GOT3 (cell line): ENCODE data around the gene P2RX3.
"Not testable (repeated sequence)": the region's sequence is repeated elsewhere in the genome, so short reads cannot be mapped to it uniquely, and the experiment has no call there.

ENCODE experiments used
- DNase-seq: peaks from one replicate; lab custom pipeline; 2025; ENCODE audit warnings: mixed read lengths; lab: John Stamatoyannopoulos, UW

P2RX3 gene

GRCh38 chr11:57399972-57400578 is 61.9 kb downstream of the P2RX3 start:
- DNase-seq = no peak

GRCh38 chr11:57402188-57403002 is 64.2 kb downstream of the P2RX3 start:
- no peak for DNase-seq

- DNase-seq = not testable (repeated sequence)
These were observed 65.0 kb downstream of the P2RX3 start for GRCh38 chr11:57403003-57403801.

- DNase-seq = no peak
These were observed 65.6 kb downstream of the P2RX3 start for GRCh38 chr11:57403802-57404147.

GRCh38 chr11:57405271-57405860 is 67.2 kb downstream of the P2RX3 start:
- no peak for DNase-seq

- no peak for DNase-seq
These were observed 68.3 kb downstream of the P2RX3 start for GRCh38 chr11:57406337-57406904.

GRCh38 chr11:57407010-57407920 is 69.1 kb downstream of the P2RX3 start:
- DNase-seq = no peak

- no peak for DNase-seq
These were observed 69.9 kb downstream of the P2RX3 start for GRCh38 chr11:57407941-57408475.

- DNase-seq = no peak
These were observed 70.6 kb downstream of the P2RX3 start for GRCh38 chr11:57408771-57409170.

- DNase-seq = no peak
These were observed 71.4 kb downstream of the P2RX3 start for GRCh38 chr11:57409321-57410100.

- no peak for DNase-seq
These were observed 72.1 kb downstream of the P2RX3 start for GRCh38 chr11:57410287-57410686.

GRCh38 chr11:57413681-57414080 is 75.5 kb downstream of the P2RX3 start:
- no peak for DNase-seq

- DNase-seq = no peak
These were observed 76.6 kb downstream of the P2RX3 start for GRCh38 chr11:57414612-57415212.

GRCh38 chr11:57416436-57416835 is 78.3 kb downstream of the P2RX3 start:
- no peak for DNase-seq

- no peak for DNase-seq
These were observed 78.9 kb downstream of the P2RX3 start for GRCh38 chr11:57417056-57417455.

- no peak for DNase-seq
These were observed 80.0 kb downstream of the P2RX3 start for GRCh38 chr11:57418131-57418530.

- DNase-seq = no peak
These were observed 81.0 kb downstream of the P2RX3 start for GRCh38 chr11:57419146-57419545.

- DNase-seq = no peak
These were observed 82.9 kb downstream of the P2RX3 start for GRCh38 chr11:57421066-57421465.

GRCh38 chr11:57421805-57422204 is 83.7 kb downstream of the P2RX3 start:
- no peak for DNase-seq
